Measurements from ENCODE around the gene PTPRD. TPM values are rescaled to one million over a fixed set of nuclear protein-coding genes. Genes with fewer than 3 reads are reported as not detected.

PTPRD gene
- total and polyA plus RNA-seq, 2 of the 4 experiments (the other 2 are of a cell fraction) = 0.07 to 0.18 TPM

- Histone ChIP-seq H3K27me3 (ENCODE audit: control insufficient read depth, insufficient read depth, low read length) (no peaks in the 10 kb centered on the region), H3K18ac (ENCODE audit: low read depth, low read length) (peak overlapping the region; percentile 78; the same call in 1 of the 2 replicates), H2BK5ac (ENCODE audit: low read depth, low read length, poor library complexity, severe bottlenecking) (peak overlapping the region; percentile 70), H3K9ac (ENCODE audit: low read depth, low read length) (no peak overlapping the region), H2AK5ac (ENCODE audit: low read depth, low read length) (no peak overlapping the region), H3K79me1 (ENCODE audit: low read depth in 1 of 2, low read length in 2 of 2) (no peaks in the 10 kb centered on the region), H3K14ac (replicated peaks; ENCODE audit: low read depth, low read length) (0 out of 2 replicates have a peak overlapping the region, but pooled peaks have one; percentile 32), H4K8ac (ENCODE audit: low read depth in 2 of 2, low read length in 2 of 2) (peak overlapping the region in 1 of 2 experiments; percentile 16; a peak in 1 of 4 replicates), H2AFZ (replicated peaks; ENCODE audit: low read length, poor library complexity) (no peak overlapping the region), H4K91ac (ENCODE audit: insufficient read depth, low read depth, low read length) (no peak overlapping the region), H3K4ac (ENCODE audit: low read depth, low read length) (0 out of 2 replicates have a peak overlapping the region, but pooled peaks have one; percentile 43), H2BK15ac (ENCODE audit: low read depth, low read length) (no peak overlapping the region), H3K23ac (ENCODE audit: low read depth, low read length) (no peak overlapping the region), H3K56ac (ENCODE audit: extremely low read depth, insufficient read depth, low read length) (no peak overlapping the region), H3K4me1 (ENCODE audit: control insufficient read depth, insufficient read depth, low read length) (no peaks in the 10 kb centered on the region), H3K9me3 (ENCODE audit: control insufficient read depth, insufficient read depth, low read length) (no peaks in the 10 kb centered on the region), H4K20me1 (ENCODE audit: insufficient read depth, low read length) (no peaks in the 10 kb centered on the region), H3K36me3 (ENCODE audit: control insufficient read depth, insufficient read depth, low read length) (no peaks in the 10 kb centered on the region), H4K5ac (ENCODE audit: low read depth, low read length) (no peak overlapping the region), H2BK20ac (ENCODE audit: low read depth, low read length) (peak overlapping the region; percentile 67; the same call in 1 of the 2 replicates), H3K9me1 (ENCODE audit: insufficient read depth, low read length) (no peaks in the 10 kb centered on the region), H2AK9ac (replicated peaks; ENCODE audit: low read depth, low read length, poor library complexity) (no peak overlapping the region), H3K4me2 (ENCODE audit: low read depth, low read length) (no peak overlapping the region), H3K4me3 (ENCODE audit: insufficient read depth, low read depth, low read length) (no peak overlapping the region), H3K27ac (ENCODE audit: insufficient read depth, low read length) (peak overlapping the region; percentile 64; the same call in 1 of the 2 replicates), H2BK120ac (ENCODE audit: low read depth, low read length) (peak overlapping the region; percentile 54)
- BruUV-seq (replicated peaks) = no TSS peak
- dilution Hi-C loops (cut with HindIII; ENCODE audit: low sequenced_read_pairs, unreplicated experiment) = no loop called here
- TF ChIP-seq FOS (IDR thresholded peaks at IDR 0.05; ENCODE audit: low read depth, low read length) (peak; percentile 25; the same call in 1 of the 2 replicates), MAFK (IDR thresholded peaks at IDR 0.05; ENCODE audit: low read depth, low read length) (peak; percentile 51; the same call in 1 of the 2 replicates), SMC3 (IDR thresholded peaks at IDR 0.05; ENCODE audit: low read depth, low read length) (no peak)
- in situ Hi-C loops (cut with MboI; ENCODE audit: low sequenced_read_pairs) = no loop called here
- intact Hi-C loops (cut with micrococcal nuclease) = no loop called here
- peak; percentile 24; the same call in 1 of the 2 replicates for ATAC-seq (ENCODE audit: low read depth)
- ChIA-PET CTCF (interaction anchor here (1.0 kb wide), 1 partner anchor 11 kb away, joined by 3 read pairs; no protein-coding TSS in a partner anchor), POLR2A (ENCODE audit: unreplicated experiment) (no interaction called here)
- WGBS, 2 experiments (ENCODE audit: extremely low coverage in 2 of 2, insufficient read length in 1 of 2) = no CpG with 5 or more reads among the region's 3 CpGs
- DNase-seq = peak; percentile 47
Observed at GRCh38 chr9:10062629-10063395, 550.0 kb downstream of the PTPRD start.
